HepG2 (cell line): ENCODE measurements around the gene ZNF814. TPM values are rescaled to one million over a fixed set of nuclear protein-coding genes. Genes with fewer than 3 reads are reported as not detected.
"Not testable (repeated sequence)": the region's sequence is repeated elsewhere in the genome, so short reads cannot be mapped to it uniquely, and the experiment has no call there.

Experiments
- ATAC-seq: fragments of 200-7000 bp; cut with Tn5 transposase; 3 replicates; pipeline ENCODE4 v1.9.1; 2020; ENCODE audit warnings: mild to moderate bottlenecking, moderate library complexity
- BruUV-seq: library from RNA; stranded (reverse); fragments of 400-500 nt; replicated peaks from 2 replicates; lab custom pipeline; 2021; lab: Mats Ljungman, UMichigan
- CTCF ChIA-PET: fragments of 300-600 bp; formaldehyde crosslinking; extraction: SDS; loops from one replicate; lab custom pipeline; 2021; ENCODE audit warnings: low total read pairs, inconsistent platforms, low intra/inter-chr PET ratio; lab: Yijun Ruan, JAX
- POLR2A ChIA-PET: fragments of 350-600 bp; sonication (Branson Sonifier 250); formaldehyde crosslinking; loops from one replicate; lab custom pipeline; 2020; ENCODE audit warnings: antibody characterized with exemption, inconsistent platforms; lab: Yijun Ruan, JAX
- DNase-seq: peaks from one replicate; pipeline ENCODE4 v3.0.0-alpha.2; 2015; ENCODE audit warnings: low spot score
- FAIRE-seq: peaks from 3 replicates; lab custom pipeline; 2011; peaks lifted over from hg19 to GRCh38; lab: Jason Lieb, UNC
- H2AFZ ChIP-seq: one replicate; pipeline ENCODE4 v1.6.1; 2011; ENCODE audit warnings: low read length, inconsistent platforms
- H3K27ac ChIP-seq: fragments of 300-600 bp; 3 replicates; pipeline ENCODE4 v1.8.0; 2011; ENCODE audit warnings: mixed run types, mild to moderate bottlenecking, mixed read lengths, low read length, inconsistent platforms; ENCODE audit not compliant: insufficient read depth; ENCODE audit errors: extremely low read length
- H3K27me3 ChIP-seq, 2 experiments: fragments of 200-600 bp in 1 of 2; 2 replicates in 1 of 2; 3 replicates in 1 of 2; pipeline versions ENCODE4 v1.6.0 to v1.8.0; 2011; ENCODE audit warnings: low read length in 2 of 2, mild to moderate bottlenecking in 2 of 2, moderate library complexity in 2 of 2, inconsistent platforms in 1 of 2; ENCODE audit not compliant: insufficient read depth in 2 of 2, control insufficient read depth in 1 of 2
- H3K36me3 ChIP-seq, 2 experiments: fragments of 200-600 bp in 1 of 2; replicated peaks in 1 of 2; 2 replicates in 1 of 2; 3 replicates in 1 of 2; pipeline versions ENCODE4 v1.5.1 to v1.8.0; 2011; ENCODE audit warnings: low read length in 2 of 2, inconsistent platforms in 1 of 2; ENCODE audit not compliant: insufficient read depth in 2 of 2, control insufficient read depth in 1 of 2
- H3K4me1 ChIP-seq: 2 replicates; pipeline ENCODE4 v1.5.1; 2012; ENCODE audit warnings: low read length, inconsistent platforms; ENCODE audit not compliant: insufficient read depth
- H3K4me2 ChIP-seq: 2 replicates; pipeline ENCODE4 v1.6.0; 2011; ENCODE audit warnings: low read depth, low read length, inconsistent platforms
- H3K4me3 ChIP-seq, 3 experiments: fragments of 200-600 bp in 1 of 3; sonication (generic), shearing (Covaris generic) in 1 of 3; replicated peaks in 1 of 3; 2 replicates each; pipeline ENCODE4 v1.5.1; 2011 to 2016; ENCODE audit warnings: low read length in 3 of 3, inconsistent platforms in 2 of 3, low read depth in 2 of 3, mild to moderate bottlenecking in 2 of 3, control low read depth in 1 of 3, mixed read lengths in 1 of 3; ENCODE audit not compliant: insufficient read depth in 1 of 3
- H3K79me2 ChIP-seq: one replicate; pipeline ENCODE4 v1.6.1; 2011; ENCODE audit warnings: low read length, inconsistent platforms; ENCODE audit not compliant: insufficient read depth
- H3K9ac ChIP-seq: 2 replicates; pipeline ENCODE4 v1.6.0; 2011; ENCODE audit warnings: mild to moderate bottlenecking, low read depth, low read length, inconsistent platforms; ENCODE audit not compliant: insufficient read depth
- H3K9me3 ChIP-seq: 2 replicates; pipeline ENCODE4 v1.5.1; 2012; ENCODE audit warnings: mild to moderate bottlenecking, low read length
- H4K20me1 ChIP-seq: 2 replicates; pipeline ENCODE4 v1.6.0; 2011; ENCODE audit warnings: inconsistent platforms, mild to moderate bottlenecking, low read length, moderate library complexity; ENCODE audit not compliant: insufficient read depth
- ERF ChIP-seq: IDR thresholded peaks from 2 replicates; pipeline ENCODE4 v1.6.1; 2018; ENCODE audit warnings: missing biosample characterization, missing genetic modification reagents
- HCFC1 ChIP-seq: fragments of 150-350 bp; IDR thresholded peaks from 2 replicates; pipeline ENCODE4 v1.6.1; 2014; ENCODE audit warnings: low read depth, low read length
- KLF16 ChIP-seq, 2 experiments: sonication (generic) in 1 of 2; formaldehyde crosslinking in 1 of 2; IDR thresholded peaks; 2 replicates each; pipeline versions ENCODE4 v1.6.1 to v1.8.0; 2016 to 2023; ENCODE audit warnings: missing genetic modification reagents in 2 of 2, missing compliant biosample characterization in 1 of 2
- MTERF4 ChIP-seq: sonication (generic); formaldehyde crosslinking; IDR thresholded peaks from 2 replicates; pipeline ENCODE4 v1.8.0; 2023; ENCODE audit warnings: mild to moderate bottlenecking, missing genetic modification reagents
- MYC ChIP-seq: sonication (generic); formaldehyde crosslinking; IDR thresholded peaks from 2 replicates; pipeline ENCODE4 v1.9.0; 2021; ENCODE audit warnings: missing genetic modification reagents, borderline replicate concordance
- NR2C2 ChIP-seq: sonication (generic); formaldehyde crosslinking; IDR thresholded peaks from 2 replicates; pipeline ENCODE4 v1.4.0; 2020; ENCODE audit warnings: missing genetic modification reagents, mild to moderate bottlenecking, moderate library complexity, borderline replicate concordance
- NRL ChIP-seq: sonication (generic); formaldehyde crosslinking; IDR thresholded peaks from 2 replicates; pipeline ENCODE4 v1.5.0; 2020; ENCODE audit warnings: missing genetic modification reagents, mild to moderate bottlenecking, moderate library complexity, borderline replicate concordance
- PPARG ChIP-seq: conservative IDR thresholded peaks from 2 replicates; pipeline ENCODE4 v1.6.1; 2016; ENCODE audit warnings: missing biosample characterization, missing genetic modification reagents
- RCOR2 ChIP-seq: IDR thresholded peaks from 2 replicates; pipeline ENCODE4 v1.6.1; 2016; ENCODE audit warnings: missing biosample characterization, missing genetic modification reagents
- ZFX ChIP-seq: sonication (generic); formaldehyde crosslinking; IDR thresholded peaks from 2 replicates; pipeline ENCODE4 v1.4.0; 2020; ENCODE audit warnings: mild to moderate bottlenecking, low read depth, missing genetic modification reagents, moderate library complexity
- ZNF274 ChIP-seq: sonication (generic); formaldehyde crosslinking; IDR thresholded peaks from 2 replicates; pipeline ENCODE4 v1.5.1; 2020; ENCODE audit warnings: mild to moderate bottlenecking, missing genetic modification reagents
- ZNF772 ChIP-seq: sonication (generic); formaldehyde crosslinking; IDR thresholded peaks from 2 replicates; pipeline ENCODE4 v1.5.0; 2020; ENCODE audit warnings: mild to moderate bottlenecking, missing genetic modification reagents
- ZNF850 ChIP-seq: sonication (generic); formaldehyde crosslinking; conservative IDR thresholded peaks from 2 replicates; pipeline ENCODE4 v1.9.0; 2021; ENCODE audit warnings: mild to moderate bottlenecking, missing genetic modification reagents
- WGBS: methylation state at CpG from one replicate; pipeline ENCODE4 v1.1.6; 2017; ENCODE audit warnings: low lambda C conversion rate; 5-methylcytosine and 5-hydroxymethylcytosine counted together
- in situ Hi-C: cut with HindIII; loops from 2 replicates; pipeline ENCODE4 v1.10.0; 2017; ENCODE audit warnings: low pct_unique_long_range_greater_than_20kb; ENCODE audit not compliant: extremely low pct_ligation_motif_present
- intact Hi-C: fragments of 100-400 bp; cut with micrococcal nuclease; formaldehyde crosslinking; loops from one replicate; pipeline ENCODE4 v1.10.0; 2022; ENCODE audit not compliant: unreplicated experiment
- polyA plus RNA-seq, 8 experiments: library from polyadenylated mRNA; depleted of rRNA in 3 of 8; stranded (reverse) in 7 of 8; unstranded in 1 of 8; fragments of >200 nt; fragmentation: Illumina TruSeq in 4 of 8; extraction: Trizol in 4 of 8; gene quantifications; 2 replicates each; pipeline versions ENCODE4 v1.2.1 to v1.2.3, GENCODE V29; 2011 to 2016; ENCODE audit warnings: low read depth in 4 of 8, missing spikeins in 1 of 8, mixed read lengths in 1 of 8; ENCODE audit not compliant: insufficient read depth in 1 of 8
- total RNA-seq, 5 experiments: library from RNA; depleted of rRNA; stranded (reverse); fragments of >200 nt; fragmentation: Illumina TruSeq; extraction: Trizol; gene quantifications; 2 replicates each; pipeline ENCODE4 v1.2.3, GENCODE V29; 2016; ENCODE audit warnings: low read depth in 1 of 5
- TF ChIP-seq, protein P1 (sequence below): IDR thresholded peaks from 2 replicates; pipeline ENCODE4 v1.6.1; 2016; ENCODE audit warnings: missing biosample characterization, missing genetic modification reagents, low read depth
- TF ChIP-seq, protein P2 (sequence below): IDR thresholded peaks from 2 replicates; pipeline ENCODE4 v1.6.1; 2016; ENCODE audit warnings: control low read depth
- TF ChIP-seq, protein P3 (sequence below): IDR thresholded peaks from 2 replicates; pipeline ENCODE4 v1.6.1; 2016; ENCODE audit warnings: missing compliant biosample characterization, missing genetic modification reagents, borderline replicate concordance

The ZNF814 gene
- total and polyA plus RNA-seq, 2 of the 13 experiments (the other 11 are each of a cell fraction or from before 2014, with no cell fraction given), result 2.5 to 3.4 TPM

- peaks cover 21% of the 10 kb centered on the region for H3K4me1 ChIP-seq
- ATAC-seq (peak; percentile 98), FAIRE-seq (peak; percentile 94), DNase-seq (peak; percentile 97)
- H3K9me3 ChIP-seq, H3K27me3 ChIP-seq, intact Hi-C loops, H3K36me3 ChIP-seq, H2AFZ ChIP-seq, CTCF ChIA-PET, H4K20me1 ChIP-seq: not testable (repeated sequence)
- POLR2A ChIA-PET, result interaction anchor here (0.6 to 1.3 kb wide), 6 partner anchors 86 to 487 kb away, joined by 3 to 5 read pairs (median 3); partner anchors contain the start of genes ZNF134, ZNF274 and ZNF606
- BruUV-seq, result TSS peak; percentile 82
- in situ Hi-C loops, result loop anchor here (10.0 kb wide), 1 partner anchor 238 kb away; the partner anchor contains the start of gene ZNF329
- peak within 1 kb of the TSS; percentile 74 to 86 (median 80) for H3K4me3 ChIP-seq
- peak within 1 kb of the TSS; percentile 75 for H3K4me2 ChIP-seq
- peak within 1 kb of the TSS; percentile 90 for H3K9ac ChIP-seq
- peaks cover 21% of the 10 kb centered on the region for H3K79me2 ChIP-seq
- WGBS, result 3% methylated on average over 27 of the region's 51 CpGs
- H3K27ac ChIP-seq, result peak within 1 kb of the TSS; percentile 70
- TF ChIP-seq ZFX (peak; percentile 56; the same call in 1 of the 2 replicates), PPARG (CRISPR knock-in tag) (peak; percentile 48; the same call in 1 of the 2 replicates), HCFC1 (peak; percentile 89), ZNF274 (CRISPR knock-in tag) (0 out of 2 replicates have a peak, but pooled peaks have one; percentile 40), MYC (CRISPR knock-in tag) (peak; percentile 51), KLF16 (CRISPR knock-in tag; IDR thresholded peaks at IDR 0.05) (peak; percentile 37 to 60; a peak in 1 of 4 replicates), ERF (CRISPR knock-in tag) (peak; percentile 41; the same call in 1 of the 2 replicates), ZNF772 (CRISPR knock-in tag) (peak; percentile 18; the same call in 1 of the 2 replicates), NRL (CRISPR knock-in tag) (peak; percentile 57; the same call in 1 of the 2 replicates), ZNF850 (CRISPR knock-in tag) (peak; percentile 78; the same call in 1 of the 2 replicates), MTERF4 (CRISPR knock-in tag) (0 out of 2 replicates have a peak, but pooled peaks have one; percentile 23), RCOR2 (0 out of 2 replicates have a peak, but pooled peaks have one; percentile 37), NR2C2 (CRISPR knock-in tag) (peak; percentile 91)
- TF ChIP-seq, protein P1, sequence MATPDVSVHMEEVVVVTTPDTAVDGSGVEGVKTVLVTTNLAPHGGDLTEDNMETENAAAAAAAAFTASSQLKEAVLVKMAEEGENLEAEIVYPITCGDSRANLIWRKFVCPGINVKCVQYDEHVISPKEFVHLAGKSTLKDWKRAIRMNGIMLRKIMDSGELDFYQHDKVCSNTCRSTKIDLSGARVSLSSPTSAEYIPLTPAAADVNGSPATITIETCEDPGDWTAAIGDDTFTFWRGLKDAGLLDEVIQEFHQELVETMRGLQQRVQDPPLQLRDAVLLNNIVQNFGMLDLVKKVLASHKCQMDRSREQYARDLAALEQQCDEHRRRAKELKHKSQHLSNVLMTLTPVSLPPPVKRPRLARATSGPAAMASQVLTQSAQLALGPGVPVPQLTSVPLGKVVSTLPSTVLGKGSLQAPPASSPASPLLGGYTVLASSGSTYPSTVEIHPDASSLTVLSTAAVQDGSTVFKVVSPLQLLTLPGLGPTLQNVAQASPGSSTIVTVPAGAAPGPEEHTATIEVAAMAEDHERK (CRISPR knock-in tag), result peak; percentile 99
- TF ChIP-seq, protein P2, sequence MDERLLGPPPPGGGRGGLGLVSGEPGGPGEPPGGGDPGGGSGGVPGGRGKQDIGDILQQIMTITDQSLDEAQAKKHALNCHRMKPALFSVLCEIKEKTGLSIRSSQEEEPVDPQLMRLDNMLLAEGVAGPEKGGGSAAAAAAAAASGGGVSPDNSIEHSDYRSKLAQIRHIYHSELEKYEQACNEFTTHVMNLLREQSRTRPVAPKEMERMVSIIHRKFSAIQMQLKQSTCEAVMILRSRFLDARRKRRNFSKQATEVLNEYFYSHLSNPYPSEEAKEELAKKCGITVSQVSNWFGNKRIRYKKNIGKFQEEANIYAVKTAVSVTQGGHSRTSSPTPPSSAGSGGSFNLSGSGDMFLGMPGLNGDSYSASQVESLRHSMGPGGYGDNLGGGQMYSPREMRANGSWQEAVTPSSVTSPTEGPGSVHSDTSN, result peak; percentile 90
- TF ChIP-seq, protein P3, sequence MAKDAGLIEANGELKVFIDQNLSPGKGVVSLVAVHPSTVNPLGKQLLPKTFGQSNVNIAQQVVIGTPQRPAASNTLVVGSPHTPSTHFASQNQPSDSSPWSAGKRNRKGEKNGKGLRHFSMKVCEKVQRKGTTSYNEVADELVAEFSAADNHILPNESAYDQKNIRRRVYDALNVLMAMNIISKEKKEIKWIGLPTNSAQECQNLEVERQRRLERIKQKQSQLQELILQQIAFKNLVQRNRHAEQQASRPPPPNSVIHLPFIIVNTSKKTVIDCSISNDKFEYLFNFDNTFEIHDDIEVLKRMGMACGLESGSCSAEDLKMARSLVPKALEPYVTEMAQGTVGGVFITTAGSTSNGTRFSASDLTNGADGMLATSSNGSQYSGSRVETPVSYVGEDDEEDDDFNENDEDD (CRISPR knock-in tag), result peak; percentile 90
Observed at GRCh38 chr19:57916168-57916995, 27.5 kb upstream of the ZNF814 start, which contains the start of gene ZNF417. Gene ZNF417, minus strand, starts transcription at chr19:57916592. Its CDS starts 181 bp downstream, at chr19:57916411.
